NK-92 (cell line): ENCODE data around the gene FMR1.

Source experiments
- DNase-seq: peaks from one replicate; lab custom pipeline; 2025; ENCODE audit not compliant: unreplicated experiment; lab: John Stamatoyannopoulos, UW

The FMR1 gene

GRCh38 chrX:147911192-147912022 is at the start of gene FMR1:
TSS of gene FMR1 (plus strand) at chrX:147911919. CDS start at chrX:147912180, 261 bp downstream.
- DNase-seq: peak; percentile 60

GRCh38 chrX:147875866-147876596 is 35.7 kb upstream of the FMR1 start:
- DNase-seq: no peak

DNA sequence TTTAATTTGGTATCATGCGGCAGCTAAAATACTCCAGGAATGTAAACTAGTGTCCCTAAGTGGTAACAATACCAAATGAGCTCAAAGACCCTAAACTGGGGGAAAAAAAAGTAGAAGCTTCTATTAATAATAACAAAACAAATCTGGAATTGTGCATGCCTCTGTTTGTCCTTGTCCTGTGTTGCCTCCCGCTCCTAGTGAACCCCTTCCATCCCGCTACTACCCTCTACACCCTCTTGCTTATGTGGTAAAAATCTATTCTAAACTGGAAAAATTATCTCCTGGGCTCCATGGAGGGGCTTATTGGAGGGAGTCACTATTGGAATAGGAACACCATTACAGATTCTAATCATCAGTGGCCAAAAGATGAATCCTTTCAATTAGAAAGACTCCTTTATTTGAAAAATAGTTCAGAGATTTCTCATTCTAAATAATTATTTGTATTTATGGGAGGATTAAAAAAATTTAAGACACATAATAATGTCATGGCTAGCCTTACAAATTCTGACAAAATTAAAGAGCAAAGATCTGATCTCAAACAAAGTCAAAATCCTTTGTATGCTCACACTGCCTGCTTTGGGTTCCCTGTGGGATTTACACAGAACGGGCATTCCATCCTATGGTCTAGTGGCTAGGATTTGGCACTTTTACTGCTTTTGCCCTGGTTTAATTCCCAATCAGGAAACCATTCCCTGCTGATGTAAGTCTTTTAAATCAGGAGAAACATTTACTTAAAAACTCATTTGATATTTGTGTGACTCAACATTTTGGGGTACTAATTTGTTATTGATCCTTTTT is 34.7 kb upstream of the FMR1 start:
- no peak for DNase-seq

DNA sequence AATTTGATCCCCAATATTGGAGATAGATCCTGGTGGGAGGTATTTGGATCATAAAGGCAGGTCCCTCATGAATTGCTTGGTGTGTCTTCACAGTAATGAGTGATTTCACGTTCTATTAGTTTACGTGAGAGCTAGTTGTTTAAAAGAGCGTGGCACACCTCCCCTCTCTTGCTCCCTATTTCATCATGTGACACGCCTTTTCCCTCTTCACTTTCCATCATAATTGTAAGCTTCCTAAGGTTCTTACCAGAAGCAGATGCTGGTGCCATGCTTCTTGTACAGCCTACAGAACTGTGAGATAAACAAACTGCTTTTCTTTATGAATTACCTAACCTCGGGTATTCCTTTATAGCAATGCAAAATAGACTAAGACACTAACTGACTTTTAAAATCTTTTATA is 34.0 kb upstream of the FMR1 start:
- DNase-seq: no peak

DNA sequence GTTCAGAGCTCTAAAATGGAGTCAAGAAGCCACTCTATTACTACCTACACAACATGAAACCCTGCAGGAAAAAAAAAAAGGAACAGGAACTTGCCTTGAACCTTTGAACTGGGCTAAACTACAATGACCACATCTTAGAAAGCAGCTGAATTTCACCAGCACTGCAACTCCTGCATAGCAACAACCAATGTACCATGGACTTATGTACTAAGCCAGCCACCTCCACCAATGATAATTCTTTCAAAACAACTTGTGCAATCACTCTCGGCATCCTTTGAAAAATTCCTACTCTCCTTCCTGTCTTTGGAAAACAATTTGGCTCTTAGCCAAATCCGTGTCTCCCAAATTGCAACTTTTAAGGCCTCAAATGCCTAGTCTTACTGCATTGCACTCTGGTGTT is 26.8 kb upstream of the FMR1 start:
- no peak for DNase-seq

DNA sequence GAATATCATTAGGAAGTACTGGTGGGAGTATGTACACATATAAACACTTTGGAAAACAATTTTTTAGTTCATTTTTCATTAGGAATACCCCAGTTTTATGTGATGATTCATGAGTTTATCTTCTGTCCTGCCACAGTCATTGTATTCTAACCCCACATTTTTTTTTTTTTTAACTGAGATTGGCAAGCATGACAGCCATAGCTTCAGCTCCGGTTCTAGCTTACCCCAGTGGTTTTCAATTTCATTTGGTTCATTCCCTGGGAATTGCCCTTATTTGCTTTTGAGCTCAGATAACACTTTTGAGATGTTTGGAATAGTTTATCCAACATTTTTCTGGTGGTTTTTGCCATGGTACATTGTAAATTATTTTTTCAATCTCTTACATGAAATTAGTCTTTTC is 21.0 kb upstream of the FMR1 start:
- DNase-seq: no peak

- no peak for DNase-seq
Observed at GRCh38 chrX:147891896-147892295, 19.8 kb upstream of the FMR1 start.

GRCh38 chrX:147893741-147894140 is 18.0 kb upstream of the FMR1 start:
- no peak for DNase-seq

DNA sequence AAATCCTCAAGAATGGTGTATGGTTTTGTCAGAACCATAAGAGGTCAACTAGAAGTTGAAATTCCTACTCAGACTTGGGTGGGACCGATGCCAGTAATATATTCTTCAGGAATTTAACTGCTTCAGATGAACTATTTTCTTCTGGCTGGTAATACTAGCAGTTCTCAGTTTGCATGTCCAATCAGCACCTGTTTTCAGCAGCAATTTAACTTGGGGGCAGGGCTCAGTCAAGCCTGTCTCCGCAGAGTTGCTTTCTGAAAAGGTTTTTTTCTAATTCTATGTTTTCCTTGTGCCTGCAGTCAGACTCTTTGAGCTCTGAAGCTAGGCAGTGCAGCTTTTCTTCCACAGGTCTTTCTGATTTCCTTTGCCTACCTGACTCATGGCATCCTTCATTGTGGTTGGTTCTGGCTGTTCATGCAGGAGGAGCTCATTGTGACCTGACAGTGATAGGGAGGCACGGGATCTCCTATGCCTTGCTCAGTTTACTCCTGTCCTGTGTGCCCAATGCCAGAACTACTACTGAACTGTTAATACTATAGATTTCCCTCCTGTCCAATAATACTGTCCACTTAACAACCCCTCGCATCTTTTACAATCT is 17.3 kb upstream of the FMR1 start:
- DNase-seq: no peak

GRCh38 chrX:147897117-147897516 is 14.6 kb upstream of the FMR1 start:
- no peak for DNase-seq

GRCh38 chrX:147898951-147899350 is 12.8 kb upstream of the FMR1 start:
- DNase-seq: no peak

DNA sequence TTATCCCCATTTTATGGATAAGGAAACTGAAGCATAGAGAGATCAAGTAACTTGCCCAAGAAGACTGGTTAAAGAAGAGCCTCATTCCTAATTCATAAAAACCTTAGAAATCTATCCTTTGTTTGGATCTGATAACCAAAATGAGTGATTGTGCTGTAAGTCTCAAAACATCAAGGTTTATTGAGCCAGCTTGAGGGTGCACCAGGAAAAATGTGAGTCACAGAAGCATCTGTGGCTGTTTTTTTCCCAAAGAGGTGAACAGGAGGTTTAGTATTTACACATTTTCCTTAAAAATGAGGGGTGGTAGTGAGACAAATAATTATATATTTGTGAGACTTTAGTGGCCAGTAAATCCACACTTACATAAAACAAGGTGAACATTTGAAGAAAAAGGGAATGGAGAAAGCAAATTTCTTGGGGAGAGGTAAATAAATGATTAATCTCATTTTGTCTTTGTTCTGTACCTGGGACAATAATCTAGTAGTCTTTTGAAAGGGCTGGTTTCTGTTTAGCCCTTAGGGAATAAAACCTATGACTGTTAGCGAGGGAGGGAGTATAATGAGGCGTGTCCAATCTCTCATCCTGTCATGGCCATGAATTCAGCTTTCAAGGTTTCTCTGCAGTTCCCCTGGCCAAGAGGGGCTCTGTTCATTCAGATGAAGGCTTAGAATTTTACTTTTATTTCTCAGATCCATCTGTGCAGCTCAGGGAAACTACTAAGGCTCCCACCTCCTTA is 12.2 kb upstream of the FMR1 start:
- no peak for DNase-seq

- no peak for DNase-seq
Observed at GRCh38 chrX:147900349-147900748, 11.4 kb upstream of the FMR1 start.

- no peak for DNase-seq
Observed at GRCh38 chrX:147901461-147902126, 10.1 kb upstream of the FMR1 start.

DNA sequence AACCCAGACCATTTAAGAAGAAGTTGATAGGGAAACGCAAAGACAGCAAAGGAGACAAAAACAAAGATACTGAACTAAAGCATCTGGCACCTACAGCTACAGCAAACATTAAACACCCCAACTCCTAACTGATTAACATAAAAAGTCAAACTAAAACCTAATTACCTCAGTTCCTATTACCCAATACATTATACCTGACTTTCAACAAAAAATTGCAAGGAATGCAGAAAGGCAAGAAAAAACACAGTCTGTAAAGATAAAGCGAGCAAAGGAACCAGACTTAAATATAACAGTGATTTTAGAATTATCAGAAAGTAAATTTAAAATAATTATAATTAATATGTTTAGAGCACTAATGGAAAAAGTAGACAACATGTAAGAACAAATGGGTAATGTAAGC is 9.4 kb upstream of the FMR1 start:
- DNase-seq: no peak

- DNase-seq: no peak
Observed at GRCh38 chrX:147908106-147908505, 3.6 kb upstream of the FMR1 start.

DNA sequence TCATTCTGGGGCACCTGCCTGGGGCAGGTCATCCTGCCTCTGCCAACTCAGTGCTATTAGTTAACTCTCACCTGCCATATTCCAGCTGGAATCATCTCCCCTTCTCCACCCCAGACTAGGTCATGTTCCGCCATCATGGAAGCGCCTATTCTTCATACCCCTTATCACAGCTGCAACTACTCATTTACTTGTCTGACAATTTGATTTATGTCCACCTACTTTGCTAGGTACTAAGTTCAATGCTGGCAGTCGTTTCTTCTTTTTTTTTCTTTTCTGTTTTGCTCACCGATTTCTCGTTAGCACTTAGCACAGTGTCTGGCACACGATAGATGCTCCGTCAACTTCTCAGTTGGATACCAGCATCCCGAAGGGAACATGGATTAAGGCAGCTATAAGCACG is 1.1 kb upstream of the FMR1 start:
- no peak for DNase-seq

DNA sequence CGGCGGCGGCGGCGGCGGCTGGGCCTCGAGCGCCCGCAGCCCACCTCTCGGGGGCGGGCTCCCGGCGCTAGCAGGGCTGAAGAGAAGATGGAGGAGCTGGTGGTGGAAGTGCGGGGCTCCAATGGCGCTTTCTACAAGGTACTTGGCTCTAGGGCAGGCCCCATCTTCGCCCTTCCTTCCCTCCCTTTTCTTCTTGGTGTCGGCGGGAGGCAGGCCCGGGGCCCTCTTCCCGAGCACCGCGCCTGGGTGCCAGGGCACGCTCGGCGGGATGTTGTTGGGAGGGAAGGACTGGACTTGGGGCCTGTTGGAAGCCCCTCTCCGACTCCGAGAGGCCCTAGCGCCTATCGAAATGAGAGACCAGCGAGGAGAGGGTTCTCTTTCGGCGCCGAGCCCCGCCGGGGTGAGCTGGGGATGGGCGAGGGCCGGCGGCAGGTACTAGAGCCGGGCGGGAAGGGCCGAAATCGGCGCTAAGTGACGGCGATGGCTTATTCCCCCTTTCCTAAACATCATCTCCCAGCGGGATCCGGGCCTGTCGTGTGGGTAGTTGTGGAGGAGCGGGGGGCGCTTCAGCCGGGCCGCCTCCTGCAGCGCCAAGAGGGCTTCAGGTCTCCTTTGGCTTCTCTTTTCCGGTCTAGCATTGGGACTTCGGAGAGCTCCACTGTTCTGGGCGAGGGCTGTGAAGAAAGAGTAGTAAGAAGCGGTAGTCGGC is 528 bp downstream of the FMR1 start:
- no peak for DNase-seq

DNA sequence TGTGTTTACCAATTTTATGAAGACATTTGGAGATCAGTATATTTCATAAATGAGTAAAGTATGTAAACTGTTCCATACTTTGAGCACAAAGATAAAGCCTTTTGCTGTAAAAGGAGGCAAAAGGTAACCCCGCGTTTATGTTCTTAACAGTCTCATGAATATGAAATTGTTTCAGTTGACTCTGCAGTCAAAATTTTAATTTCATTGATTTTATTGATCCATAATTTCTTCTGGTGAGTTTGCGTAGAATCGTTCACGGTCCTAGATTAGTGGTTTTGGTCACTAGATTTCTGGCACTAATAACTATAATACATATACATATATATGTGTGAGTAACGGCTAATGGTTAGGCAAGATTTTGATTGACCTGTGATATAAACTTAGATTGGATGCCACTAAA is 1.9 kb downstream of the FMR1 start:
- no peak for DNase-seq
